Measurements from ENCODE around the gene SVOP. TPM values are rescaled to one million over a fixed set of nuclear protein-coding genes. Genes with fewer than 3 reads are reported as not detected.
"Not testable (repeated sequence)": the region's sequence is repeated elsewhere in the genome, so short reads cannot be mapped to it uniquely, and the experiment has no call there.

SVOP gene
- not detected for total RNA-seq

DNA sequence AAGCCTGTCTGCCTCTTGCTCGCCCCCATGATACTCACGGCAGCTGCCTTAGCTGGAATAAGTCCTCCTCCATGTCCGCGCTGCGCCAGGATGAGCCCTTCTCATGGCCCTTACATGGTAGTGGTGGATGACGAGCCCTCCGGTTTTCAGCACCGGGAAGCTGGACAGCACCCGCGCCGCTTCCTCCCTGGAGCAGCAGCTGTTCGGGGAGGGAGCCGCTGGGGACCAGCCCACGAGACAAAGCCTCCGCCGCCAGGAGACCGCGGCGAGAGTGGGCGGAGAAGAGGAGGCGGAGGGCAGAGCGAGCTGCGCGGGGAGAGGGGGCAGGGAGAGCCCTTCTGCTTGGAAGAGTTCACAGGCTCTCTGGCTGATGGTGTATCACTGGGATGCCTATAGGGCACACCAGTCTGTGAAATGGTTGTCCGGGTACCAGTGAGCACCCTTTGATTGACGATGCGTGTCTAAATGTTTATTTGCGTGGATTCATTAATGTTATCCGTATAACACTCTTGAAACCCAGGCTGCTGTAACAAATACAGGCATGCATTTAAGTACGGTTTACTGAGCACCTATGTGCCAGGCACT, at the start of gene SVOP:
SVOP (minus strand) TSS at position 273 of the 585 bp plus-strand sequence; CDS start at position 73, 200 bp downstream.
- DNase-seq (ENCODE audit: low spot score) (peak; percentile 62), ATAC-seq (peak; percentile 96)

GRCh38 chr12:109069307-109070271, 48.7 kb upstream of the SVOP start:
- ATAC-seq: peak; percentile 40
- DNase-seq (ENCODE audit: low spot score): no peak

DNA sequence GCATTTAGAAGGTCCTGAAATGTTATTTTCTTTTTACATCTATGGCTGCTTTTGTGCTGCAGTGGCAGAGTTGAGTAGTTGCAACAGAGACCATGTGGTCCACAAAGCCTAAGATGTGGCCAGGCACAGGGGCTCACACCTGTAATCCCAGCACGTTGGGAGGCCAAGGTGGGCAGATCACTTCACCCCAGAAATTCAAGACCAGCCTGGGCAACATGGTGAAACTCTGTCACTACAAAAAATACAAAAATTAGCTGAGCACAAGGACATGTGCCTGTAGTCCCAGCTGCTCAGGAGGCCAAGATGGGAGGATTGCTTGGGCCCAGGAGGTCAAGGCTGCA, 45.0 kb upstream of the SVOP start:
- ATAC-seq: peak; percentile 3
- DNase-seq (ENCODE audit: low spot score): no peak

DNA sequence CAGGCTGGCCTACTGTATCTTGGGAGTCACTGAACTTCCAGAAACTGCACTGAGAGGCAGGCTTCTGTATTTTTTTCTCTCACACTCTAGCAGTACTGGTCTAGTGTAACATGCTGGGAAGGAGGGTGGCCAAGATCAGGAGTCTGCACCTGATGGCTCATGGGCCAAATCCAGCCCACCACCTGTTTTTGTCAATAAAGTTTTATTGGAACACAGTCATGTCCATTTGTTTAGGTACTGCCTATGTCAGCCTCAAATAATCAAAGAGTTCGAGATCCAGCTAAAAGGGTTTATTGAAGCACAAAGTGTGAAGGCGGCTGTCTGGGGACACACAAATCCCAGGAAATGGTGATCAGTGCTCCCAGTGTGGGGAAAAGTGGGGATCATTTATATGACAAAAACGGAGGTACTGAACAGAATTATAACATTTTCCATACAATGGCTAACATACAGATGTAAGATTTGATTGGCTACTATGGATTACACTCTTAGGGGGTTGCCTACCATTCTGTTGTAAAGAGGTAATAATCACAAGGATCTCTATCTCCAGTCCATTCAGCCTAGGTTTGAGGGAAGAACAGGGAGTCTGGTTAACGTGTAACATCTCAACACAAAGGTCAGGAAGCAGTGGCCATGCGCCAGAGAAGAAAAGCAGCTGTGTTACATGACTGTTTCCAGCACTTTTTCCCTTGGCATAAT, 44.4 kb upstream of the SVOP start:
- peak; percentile 88 for ATAC-seq
- DNase-seq (ENCODE audit: low spot score): peak; percentile 85

GRCh38 chr12:109064143-109064542, 43.3 kb upstream of the SVOP start:
- ATAC-seq: peak; percentile 42
- peak; percentile 56 for DNase-seq (ENCODE audit: low spot score)

GRCh38 chr12:109058773-109059172, 37.9 kb upstream of the SVOP start:
- ATAC-seq: peak; percentile 79

DNA sequence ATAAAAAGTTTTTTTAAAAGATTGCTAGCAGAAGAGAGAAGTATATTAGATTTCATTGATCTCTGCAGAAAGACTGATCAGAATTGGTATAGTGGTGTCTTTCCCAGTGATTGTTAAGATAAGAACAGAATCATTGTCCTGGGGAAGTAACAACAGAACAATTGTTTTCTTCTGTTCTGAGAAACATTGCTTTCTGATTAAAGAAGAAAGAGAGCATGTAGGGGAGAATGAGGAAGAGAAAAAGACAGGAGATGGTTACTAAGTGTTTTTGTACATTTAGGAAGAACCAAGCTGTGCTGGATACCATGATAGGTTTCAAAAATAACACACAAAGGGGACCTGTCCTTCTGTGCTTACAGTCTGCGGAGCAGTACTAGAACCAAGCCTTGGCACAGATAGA, 36.5 kb upstream of the SVOP start:
- ATAC-seq: no peak
- no peak for DNase-seq (ENCODE audit: low spot score)

More at GRCh38 chr12:109058773-109059172, 37.9 kb upstream of the SVOP start:
- DNase-seq (ENCODE audit: low spot score): no peak

- no peak for ATAC-seq
- DNase-seq (ENCODE audit: low spot score): no peak
Observed at GRCh38 chr12:109056891-109057290, 36.0 kb upstream of the SVOP start.

GRCh38 chr12:109054520-109054919, 33.7 kb upstream of the SVOP start:
- no peak for ATAC-seq
- no peak for DNase-seq (ENCODE audit: low spot score)

- ATAC-seq; DNase-seq (ENCODE audit: low spot score): not testable (repeated sequence)
Observed at GRCh38 chr12:109054124-109054513, 33.3 kb upstream of the SVOP start.

GRCh38 chr12:109053382-109054123, 32.7 kb upstream of the SVOP start:
- ATAC-seq (peak; percentile 31), DNase-seq (ENCODE audit: low spot score) (peak; percentile 58)

DNA sequence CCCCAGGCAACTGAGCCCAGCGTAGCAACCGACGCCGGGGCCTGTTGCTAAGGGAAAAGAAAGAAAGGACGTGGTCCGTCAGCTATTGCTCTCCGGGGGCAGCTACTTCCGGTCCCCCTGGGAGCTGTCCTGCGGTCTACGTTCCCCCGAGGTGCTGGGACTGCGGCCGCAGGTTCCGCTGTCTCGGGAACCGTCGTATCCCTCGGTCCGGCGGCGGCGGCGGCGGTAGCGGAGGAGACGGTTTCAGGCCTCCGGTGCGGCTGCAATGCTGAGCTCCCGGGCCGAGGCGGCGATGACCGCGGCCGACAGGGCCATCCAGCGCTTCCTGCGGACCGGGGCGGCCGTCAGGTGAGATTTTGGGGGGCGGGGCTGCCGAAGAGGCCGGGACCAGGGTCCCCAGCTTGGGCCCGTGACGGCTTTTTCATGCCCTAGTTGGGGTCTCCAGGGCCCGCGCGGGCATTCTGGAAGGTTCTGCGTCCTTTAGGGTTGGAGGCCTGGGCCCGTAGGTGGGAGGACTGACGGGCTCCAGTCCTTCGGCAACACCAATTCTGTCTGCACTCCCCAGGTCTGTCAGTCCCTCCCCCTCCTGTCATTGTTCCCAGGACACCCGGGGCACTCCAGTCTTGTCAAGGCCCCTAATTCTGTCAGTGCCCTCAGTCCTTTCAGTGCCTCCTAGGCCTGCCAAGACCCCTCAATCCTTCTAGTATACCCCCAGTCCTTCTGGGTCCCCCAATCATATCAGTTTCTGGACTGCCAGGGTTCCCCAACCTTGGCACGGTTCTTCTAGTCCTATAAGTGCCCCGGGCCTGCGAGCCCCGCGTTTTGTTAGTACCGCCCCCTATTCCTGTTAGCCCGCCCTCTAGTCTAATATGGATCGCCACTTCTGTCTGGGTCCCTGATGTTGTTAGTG, 31.8 kb upstream of the SVOP start, which contains the start of gene USP30:
USP30 (plus strand) TSS at position 163 of the 910 bp plus-strand sequence; CDS start at position 266, 103 bp downstream.
- ATAC-seq: peak; percentile 88

GRCh38 chr12:109052097-109052413, 31.2 kb upstream of the SVOP start:
- ATAC-seq: no peak
- DNase-seq (ENCODE audit: low spot score): no peak

More for the DNA sequence above, 31.8 kb upstream of the SVOP start, which contains the start of gene USP30:
- peak; percentile 87 for DNase-seq (ENCODE audit: low spot score)

DNA sequence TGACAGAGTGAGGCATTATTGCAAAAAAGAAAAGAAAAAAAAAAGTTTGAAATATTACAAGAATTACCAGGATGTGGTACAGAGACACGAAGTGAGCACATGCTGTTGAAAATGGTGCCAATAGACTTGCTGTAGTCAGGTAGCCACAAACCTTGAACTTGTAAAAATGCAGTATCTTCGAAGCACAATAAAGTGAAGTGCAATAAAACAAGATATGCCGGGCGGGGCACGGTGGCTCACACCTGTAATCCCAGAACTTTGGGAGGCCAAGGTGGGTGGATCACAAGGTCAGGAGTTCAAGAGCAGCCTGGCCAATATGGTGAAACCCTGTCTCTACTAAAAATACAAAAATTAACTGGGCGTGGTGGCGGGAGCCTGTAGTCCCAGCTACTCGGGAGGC, 28.9 kb upstream of the SVOP start:
- not testable (repeated sequence) for ATAC-seq; DNase-seq (ENCODE audit: low spot score)

GRCh38 chr12:109048706-109049105, 27.8 kb upstream of the SVOP start:
- ATAC-seq; DNase-seq (ENCODE audit: low spot score): not testable (repeated sequence)

GRCh38 chr12:109047081-109047805, 26.4 kb upstream of the SVOP start:
- ATAC-seq: no peak

DNA sequence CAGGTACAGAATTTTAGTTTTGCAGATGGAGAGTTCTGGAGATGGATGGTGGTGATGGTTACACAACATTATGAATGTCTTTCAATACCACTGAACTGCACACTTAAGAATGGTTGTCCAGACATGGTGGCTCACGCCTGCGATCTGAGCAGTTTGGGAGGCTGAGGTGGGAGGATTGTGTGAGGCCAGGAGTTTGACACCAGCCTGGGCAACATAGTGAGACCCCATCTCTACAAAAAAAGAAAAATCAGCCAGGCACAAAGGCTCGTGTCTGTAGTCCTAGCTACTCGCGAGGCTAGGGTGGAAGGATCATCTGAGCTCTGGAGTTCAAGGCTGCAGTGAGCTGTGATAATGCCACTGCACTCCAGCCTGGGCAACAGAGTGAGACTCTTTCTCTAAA, 23.4 kb upstream of the SVOP start:
- DNase-seq (ENCODE audit: low spot score) (no peak), ATAC-seq (no peak)

More at GRCh38 chr12:109047081-109047805, 26.4 kb upstream of the SVOP start:
- DNase-seq (ENCODE audit: low spot score): no peak

DNA sequence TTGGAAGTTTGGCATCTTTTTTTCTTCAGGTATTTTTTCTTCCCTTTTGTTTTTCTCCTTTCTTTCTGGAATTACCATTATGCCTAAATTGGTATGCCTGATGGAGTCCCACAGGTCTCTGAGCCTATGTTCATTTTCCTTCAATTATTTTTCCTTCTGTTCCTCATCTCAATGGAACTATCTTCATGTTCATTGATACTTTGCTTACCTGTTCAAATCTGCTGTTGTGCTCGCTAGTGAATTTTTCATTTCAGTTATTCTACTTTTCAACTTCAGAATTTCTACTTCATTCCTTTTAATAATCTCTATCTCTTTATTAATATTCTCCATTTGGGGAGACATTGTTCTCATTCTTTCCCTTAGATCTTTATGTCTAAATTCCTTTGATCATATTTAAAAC, 16.1 kb upstream of the SVOP start:
- DNase-seq (ENCODE audit: low spot score): no peak
- no peak for ATAC-seq
